K562 (cell line): ENCODE data around the gene PPM1H. TPM values are rescaled to one million over a fixed set of nuclear protein-coding genes. Genes with fewer than 3 reads are reported as not detected.

Source experiments
- ATAC-seq: fragments of 200-7000 bp; cut with Tn5 transposase; 3 replicates; pipeline ENCODE4 v1.9.1; 2020; ENCODE audit warnings: moderate library complexity
- BruUV-seq: library from RNA; stranded (reverse); fragments of 400-500 nt; replicated peaks from 2 replicates; lab custom pipeline; 2021; lab: Mats Ljungman, UMichigan
- CTCF ChIA-PET: fragments of 300-600 bp; formaldehyde crosslinking; extraction: SDS; loops from one replicate; lab custom pipeline; 2021; ENCODE audit warnings: low intra/inter-chr PET ratio; lab: Yijun Ruan, JAX
- POLR2A ChIA-PET: fragments of 300-600, 350-650 bp; sonication (Branson Sonifier 250); formaldehyde crosslinking; extraction: SDS; loops from one replicate; lab custom pipeline; 2021; ENCODE audit warnings: antibody characterized with exemption, inconsistent platforms; lab: Yijun Ruan, JAX
- DNase-seq, 4 experiments: peaks; one replicate each; pipeline versions ENCODE4 v3.0.0 to v3.0.0-alpha.2; 2011 to 2018; ENCODE audit warnings: low spot score in 3 of 4, mixed read lengths in 3 of 4; ENCODE audit errors: extremely low read depth in 1 of 4
- FAIRE-seq: peaks from 2 replicates; lab custom pipeline; 2011; peaks lifted over from hg19 to GRCh38; lab: Jason Lieb, UNC
- H2AFZ ChIP-seq: 2 replicates; pipeline ENCODE4 v1.6.0; 2011; ENCODE audit warnings: low read depth, low read length, control low read depth, inconsistent platforms
- H3K27ac ChIP-seq: fragments of 200-600 bp; 3 replicates; pipeline ENCODE4 v1.8.0; 2011; ENCODE audit warnings: low read depth, mild to moderate bottlenecking, control low read depth, inconsistent platforms, low read length, moderate library complexity, mixed read lengths; ENCODE audit errors: extremely low read depth
- H3K27me3 ChIP-seq, 2 experiments: fragments of 300-600 bp in 1 of 2; 2 replicates in 1 of 2; 3 replicates in 1 of 2; pipeline versions ENCODE4 v1.6.0 to v1.8.0; 2011; ENCODE audit warnings: inconsistent platforms in 2 of 2, low read length in 2 of 2, mild to moderate bottlenecking in 1 of 2, mixed read lengths in 1 of 2, moderate library complexity in 1 of 2; ENCODE audit not compliant: control insufficient read depth in 2 of 2, insufficient read depth in 2 of 2
- H3K36me3 ChIP-seq: fragments of 300-600 bp; 3 replicates; pipeline ENCODE4 v1.8.0; 2011; ENCODE audit warnings: mild to moderate bottlenecking, low read length, inconsistent platforms; ENCODE audit not compliant: control insufficient read depth, insufficient read depth
- H3K4me1 ChIP-seq, 2 experiments: fragments of 200-600 bp in 1 of 2; replicated peaks in 1 of 2; 2 replicates in 1 of 2; 3 replicates in 1 of 2; pipeline versions ENCODE4 v1.5.1 to v1.8.0; 2011; ENCODE audit warnings: inconsistent platforms in 2 of 2, low read length in 2 of 2, mild to moderate bottlenecking in 1 of 2, mixed read lengths in 1 of 2, moderate library complexity in 1 of 2; ENCODE audit not compliant: control insufficient read depth in 2 of 2, insufficient read depth in 2 of 2
- H3K4me2 ChIP-seq: 2 replicates; pipeline ENCODE4 v1.6.1; 2011; ENCODE audit warnings: low read length, control low read depth, inconsistent platforms, mixed read lengths; ENCODE audit not compliant: insufficient read depth
- H3K4me3 ChIP-seq: fragments of 200-600 bp; sonication (generic), shearing (Covaris generic); 2 replicates; pipeline ENCODE4 v1.5.1; 2016; ENCODE audit warnings: control low read depth, inconsistent platforms
- H3K79me2 ChIP-seq: fragments of 200-600 bp; 3 replicates; pipeline ENCODE4 v1.8.0; 2011; ENCODE audit warnings: low read length, inconsistent platforms; ENCODE audit not compliant: control insufficient read depth, insufficient read depth
- H3K9ac ChIP-seq, 2 experiments: 2 replicates each; pipeline versions ENCODE4 v1.6.0 to v1.6.1; 2011; ENCODE audit warnings: low read depth in 2 of 2, low read length in 2 of 2, control low read depth in 1 of 2, inconsistent platforms in 1 of 2, mild to moderate bottlenecking in 1 of 2, mixed read lengths in 1 of 2; ENCODE audit not compliant: insufficient read depth in 1 of 2
- H3K9me1 ChIP-seq: one replicate; pipeline ENCODE4 v1.6.0; 2011; ENCODE audit warnings: inconsistent platforms, mild to moderate bottlenecking, low read length, moderate library complexity; ENCODE audit not compliant: control insufficient read depth, insufficient read depth
- H3K9me3 ChIP-seq: replicated peaks from 2 replicates; pipeline ENCODE4 v1.5.1; 2011; ENCODE audit warnings: low read depth, low read length, inconsistent platforms; ENCODE audit not compliant: control insufficient read depth, insufficient read depth
- H4K20me1 ChIP-seq: replicated peaks from 2 replicates; pipeline ENCODE4 v1.6.1; 2011; ENCODE audit warnings: low read length, inconsistent platforms, mixed read lengths; ENCODE audit not compliant: control insufficient read depth, insufficient read depth
- MAZ ChIP-seq, 2 experiments: fragments of 450-650 bp in 1 of 2; sonication (generic) in 1 of 2; formaldehyde crosslinking; IDR thresholded peaks in 1 of 2; conservative IDR thresholded peaks in 1 of 2; 2 replicates each; pipeline versions ENCODE4 v1.4.0 to v1.5.0; 2020; ENCODE audit warnings: mild to moderate bottlenecking in 1 of 2, missing genetic modification reagents in 1 of 2
- SRSF3 ChIP-seq: fragments of 200-400 bp; formaldehyde crosslinking; IDR thresholded peaks from 2 replicates; pipeline ENCODE4 v1.6.1; 2016; ENCODE audit warnings: mild to moderate bottlenecking, low read length, moderate library complexity; ENCODE audit not compliant: insufficient read depth
- STAT5B ChIP-seq: fragments of 250-450 bp; sonication (Bioruptor Pico); IDR thresholded peaks from 2 replicates; pipeline ENCODE4 v1.8.0; 2021; ENCODE audit warnings: mild to moderate bottlenecking, inconsistent platforms
- THRAP3 ChIP-seq: fragments of 450-650 bp; IDR thresholded peaks from 2 replicates; pipeline ENCODE4 v1.6.1; 2016; ENCODE audit warnings: mild to moderate bottlenecking, inconsistent platforms, borderline replicate concordance
- ZC3H11A ChIP-seq: IDR thresholded peaks from 2 replicates; pipeline ENCODE4 v1.6.1; 2012; ENCODE audit warnings: low read depth, low read length, improper control_type of control experiment
- ZNF316 ChIP-seq: fragments of 450-650 bp; IDR thresholded peaks from 2 replicates; pipeline ENCODE4 v1.6.1; 2016
- ZNF609 ChIP-seq: sonication (generic); formaldehyde crosslinking; IDR thresholded peaks from 2 replicates; pipeline ENCODE4 v1.8.1; 2023; ENCODE audit warnings: missing genetic modification reagents, mild to moderate bottlenecking, borderline replicate concordance
- ZNF77 ChIP-seq: fragments of 250-450 bp; sonication (Bioruptor Pico); IDR thresholded peaks from 2 replicates; pipeline ENCODE4 v1.5.0; 2020
- WGBS: fragments of 100-300 bp; shearing (Covaris generic); methylation state at CpG from one replicate; pipeline ENCODE4 v1.1.6; 2016; ENCODE audit warnings: low coverage, mixed read lengths; ENCODE audit not compliant: insufficient coverage; ENCODE audit errors: missing lambda C conversion rate; 5-methylcytosine and 5-hydroxymethylcytosine counted together
- in situ Hi-C: fragments of 300-500 bp; cut with MboI; formaldehyde crosslinking; loops from 4 replicates; pipeline ENCODE4 v1.15.0; 2018; ENCODE audit warnings: inconsistent platforms, mixed read lengths
- intact Hi-C: fragments of 100-400 bp; cut with micrococcal nuclease; formaldehyde crosslinking; loops from 2 replicates; pipeline ENCODE4 v1.14.2; 2022
- polyA plus RNA-seq, 8 experiments: library from polyadenylated mRNA; depleted of rRNA in 4 of 8; stranded (reverse) in 5 of 8; unstranded in 3 of 8; fragments of >200 nt; fragmentation: Nextera tagmentation in 2 of 8; fragmentation: Illumina TruSeq in 1 of 8; extraction: Ambion mirVana in 2 of 8; extraction: Trizol in 1 of 8; gene quantifications; 2 replicates each; pipeline versions ENCODE4 v1.2.1 to v1.2.3, GENCODE V29; 2011 to 2014; ENCODE audit warnings: inconsistent platforms in 1 of 8, missing spikeins in 1 of 8
- total RNA-seq, 7 experiments: library from RNA; depleted of rRNA in 6 of 7; stranded (reverse); fragments of >200 nt in 6 of 7; fragmentation: Illumina TruSeq in 2 of 7; extraction: Trizol in 2 of 7; gene quantifications; 2 replicates each; pipeline versions ENCODE4 v1.2.1 to v1.2.3, GENCODE V29; 2011 to 2021; ENCODE audit warnings: low replicate concordance in 1 of 7

PPM1H gene
- total and polyA plus RNA-seq, 9 of the 15 experiments (the other 6 are each of a cell fraction or from before 2014, with no cell fraction given), result 5.3 to 29.3 (median 11.3) TPM

DNA sequence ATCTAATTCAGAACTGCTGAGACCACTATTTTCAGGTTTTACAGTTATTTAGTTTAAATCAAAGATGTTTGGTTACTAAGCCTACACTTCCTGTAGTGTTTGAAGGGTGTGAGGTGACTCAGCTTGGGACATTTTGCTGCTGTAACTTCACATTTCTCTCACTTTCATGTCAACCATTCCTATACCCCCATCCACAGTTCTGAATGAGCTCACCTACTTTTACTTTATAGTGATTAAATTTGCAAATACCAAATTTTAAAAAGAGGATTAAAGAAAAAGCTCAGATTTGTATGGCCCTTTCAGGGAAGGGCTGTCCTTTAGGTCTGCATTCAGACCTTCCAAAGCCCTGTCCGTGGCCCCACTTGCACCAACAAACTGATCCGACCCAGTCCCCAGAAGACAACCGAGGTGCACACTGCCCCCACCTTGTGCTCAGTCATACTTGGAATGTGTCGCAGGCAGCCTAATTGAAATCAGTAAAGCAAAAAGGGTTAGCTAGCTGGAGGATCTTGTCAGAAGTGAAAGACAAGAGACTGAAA, 294.0 kb downstream of the PPM1H start:
- ATAC-seq (peak; percentile 72), DNase-seq (peak in 1 of 4 experiments; percentile 16), FAIRE-seq (no peak)
- no TSS peak for BruUV-seq
- Histone ChIP-seq H3K9ac (0 out of 4 replicates have a peak overlapping the region, but pooled peaks of 1 of the 2 experiments have one; percentile 43), H3K79me2 (no peaks in the 10 kb centered on the region), H3K4me1 (no peaks in the 10 kb centered on the region), H3K9me3 (no peaks in the 10 kb centered on the region), H2AFZ (no peak overlapping the region), H3K36me3 (no peaks in the 10 kb centered on the region), H3K4me3 (no peak overlapping the region), H3K27ac (no peak overlapping the region), H3K27me3 (no peaks in the 10 kb centered on the region), H3K4me2 (no peak overlapping the region), H4K20me1 (no peaks in the 10 kb centered on the region), H3K9me1 (no peaks in the 10 kb centered on the region)
- intact Hi-C loops, result no loop called here
- TF ChIP-seq THRAP3, result no peak
- TF ChIP-seq ZNF316, result peak; percentile 38; the same call in 1 of the 2 replicates
- TF ChIP-seq MAZ (CRISPR knock-in tag; conservative IDR thresholded peaks at IDR 0.05 in 1 of 2, IDR thresholded peaks at IDR 0.05 in 1 of 2), result 0 out of 4 replicates have a peak, but pooled peaks of 1 of the 2 experiments have one; percentile 14
- POLR2A ChIA-PET, result interaction anchor here (0.5 to 0.6 kb wide), 2 partner anchors 16 to 206 kb away, joined by 3 read pairs; no protein-coding TSS in a partner anchor
- 12% methylated on average over 4 of the region's 4 CpGs for WGBS
- in situ Hi-C loops, result no loop called here
- CTCF ChIA-PET, result no interaction called here

GRCh38 chr12:62637679-62638078, 297.3 kb downstream of the PPM1H start:
- ATAC-seq (no peak), DNase-seq (no peak), FAIRE-seq (no peak)
- WGBS, result 10% methylated on average over 4 of the region's 5 CpGs
- no peak overlapping the region for H3K27ac ChIP-seq
- POLR2A ChIA-PET, result no interaction called here
- TF ChIP-seq STAT5B (CRISPR knock-in tag) (no peak), ZNF77 (CRISPR knock-in tag) (no peak), SRSF3 (no peak), ZC3H11A (no peak), ZNF609 (CRISPR knock-in tag) (no peak)
- no peak overlapping the region for H3K4me3 ChIP-seq
- H3K4me2 ChIP-seq, result no peak overlapping the region
- no peaks in the 10 kb centered on the region for H3K79me2 ChIP-seq
- no peaks in the 10 kb centered on the region for H3K4me1 ChIP-seq
- no peaks in the 10 kb centered on the region for H3K9me1 ChIP-seq
- peaks cover under 1 to 7% of the 10 kb centered on the region in 2 experiments; a peak in 4 of 5 replicates for H3K27me3 ChIP-seq
- no peaks in the 10 kb centered on the region for H4K20me1 ChIP-seq
- in situ Hi-C loops, result no loop called here
- no TSS peak for BruUV-seq
- no peaks in the 10 kb centered on the region for H3K36me3 ChIP-seq
- no peak overlapping the region for H3K9ac ChIP-seq
- intact Hi-C loops, result no loop called here
- no peaks in the 10 kb centered on the region for H3K9me3 ChIP-seq
- CTCF ChIA-PET, result no interaction called here
- no peak overlapping the region for H2AFZ ChIP-seq
